ENCODE results near the gene RHO.

DNA sequence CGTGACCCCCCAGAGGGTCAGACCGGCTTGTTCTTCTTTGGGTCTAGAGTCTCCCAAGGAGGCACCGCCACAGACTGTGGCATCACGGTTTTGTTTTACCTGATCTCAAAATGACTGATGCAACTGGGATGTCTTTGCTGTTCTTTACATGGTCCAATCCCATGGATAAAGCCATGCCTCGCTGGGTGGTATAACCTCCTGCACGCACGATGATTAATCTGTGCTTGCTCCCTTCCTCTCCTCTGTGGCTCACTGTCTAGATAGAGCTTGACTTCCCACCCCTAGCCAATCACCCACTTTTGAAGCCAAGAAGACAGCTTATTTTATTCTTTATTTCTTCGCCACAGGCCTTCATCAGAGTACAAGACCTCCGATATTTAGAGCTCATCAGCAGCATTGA, 36.6 kb upstream of the RHO start:
- TF ChIP-seq, protein P1, sequence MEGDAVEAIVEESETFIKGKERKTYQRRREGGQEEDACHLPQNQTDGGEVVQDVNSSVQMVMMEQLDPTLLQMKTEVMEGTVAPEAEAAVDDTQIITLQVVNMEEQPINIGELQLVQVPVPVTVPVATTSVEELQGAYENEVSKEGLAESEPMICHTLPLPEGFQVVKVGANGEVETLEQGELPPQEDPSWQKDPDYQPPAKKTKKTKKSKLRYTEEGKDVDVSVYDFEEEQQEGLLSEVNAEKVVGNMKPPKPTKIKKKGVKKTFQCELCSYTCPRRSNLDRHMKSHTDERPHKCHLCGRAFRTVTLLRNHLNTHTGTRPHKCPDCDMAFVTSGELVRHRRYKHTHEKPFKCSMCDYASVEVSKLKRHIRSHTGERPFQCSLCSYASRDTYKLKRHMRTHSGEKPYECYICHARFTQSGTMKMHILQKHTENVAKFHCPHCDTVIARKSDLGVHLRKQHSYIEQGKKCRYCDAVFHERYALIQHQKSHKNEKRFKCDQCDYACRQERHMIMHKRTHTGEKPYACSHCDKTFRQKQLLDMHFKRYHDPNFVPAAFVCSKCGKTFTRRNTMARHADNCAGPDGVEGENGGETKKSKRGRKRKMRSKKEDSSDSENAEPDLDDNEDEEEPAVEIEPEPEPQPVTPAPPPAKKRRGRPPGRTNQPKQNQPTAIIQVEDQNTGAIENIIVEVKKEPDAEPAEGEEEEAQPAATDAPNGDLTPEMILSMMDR (conservative IDR thresholded peaks at IDR 0.05 in 1 of 2, IDR thresholded peaks at IDR 0.05 in 1 of 2; ENCODE audit: low read depth in 1 of 2, low read length in 2 of 2) = no peak
- no peak for TF ChIP-seq EZH2 (IDR thresholded peaks at IDR 0.05; ENCODE audit: low read length, missing control alignments)
